DOHH2 (cell line): ENCODE data around the gene CREM.
A peak's percentile ranks its signal among the peaks of the same experiment; 100 is the strongest.

ENCODE experiments used
- H3F3A ChIP-seq: fragments of 200-600 bp; sonication (generic), shearing (Covaris generic); 2 replicates; pipeline ENCODE4 v1.6.0; 2016; ENCODE audit warnings: antibody characterized with exemption, mild to moderate bottlenecking; ENCODE audit not compliant: control insufficient read depth, insufficient read depth
- H3K27ac ChIP-seq: fragments of 200-600 bp; sonication (generic); 2 replicates; pipeline ENCODE4 v1.5.1; 2014; ENCODE audit warnings: low read depth, mild to moderate bottlenecking, low read length, moderate library complexity
- H3K27me3 ChIP-seq: fragments of 200-600 bp; sonication (generic); 2 replicates; pipeline ENCODE4 v1.6.1; 2014; ENCODE audit warnings: mild to moderate bottlenecking, low read length, mixed read lengths; ENCODE audit not compliant: control insufficient read depth
- H3K36me3 ChIP-seq: fragments of 200-600 bp; sonication (generic); 2 replicates; pipeline ENCODE4 v1.6.1; 2014; ENCODE audit warnings: mild to moderate bottlenecking, low read length, moderate library complexity, mixed read lengths; ENCODE audit not compliant: control insufficient read depth
- H3K4me1 ChIP-seq: fragments of 200-600 bp; sonication (generic); 2 replicates; pipeline ENCODE4 v1.6.1; 2014; ENCODE audit warnings: mild to moderate bottlenecking, low read length, mixed read lengths; ENCODE audit not compliant: control insufficient read depth
- H3K4me2 ChIP-seq: fragments of 200-600 bp; sonication (generic); 2 replicates; pipeline ENCODE4 v1.6.0; 2014; ENCODE audit warnings: mild to moderate bottlenecking, low read length, moderate library complexity
- H3K4me3 ChIP-seq: fragments of 200-600 bp; sonication (generic); 2 replicates; pipeline ENCODE4 v1.5.1; 2014; ENCODE audit warnings: mild to moderate bottlenecking, low read length, mixed read lengths
- H3K79me2 ChIP-seq: fragments of 200-600 bp; sonication (generic); 2 replicates; pipeline ENCODE4 v1.6.1; 2014; ENCODE audit warnings: mild to moderate bottlenecking, low read length, mixed read lengths; ENCODE audit not compliant: control insufficient read depth
- H3K9me2 ChIP-seq: fragments of 200-600 bp; sonication (generic); replicated peaks from 2 replicates; pipeline ENCODE4 v1.6.1; 2014; ENCODE audit warnings: mild to moderate bottlenecking, low read length, mixed read lengths; ENCODE audit not compliant: control insufficient read depth
- H3K9me3 ChIP-seq: fragments of 200-600 bp; sonication (generic); 2 replicates; pipeline ENCODE4 v1.6.1; 2014; ENCODE audit warnings: antibody characterized with exemption, low read length, mixed read lengths; ENCODE audit not compliant: control insufficient read depth, insufficient read depth
- H4K20me1 ChIP-seq: fragments of 200-600 bp; sonication (generic); 2 replicates; pipeline ENCODE4 v1.6.0; 2014; ENCODE audit warnings: low read depth, mild to moderate bottlenecking, antibody characterized with exemption, low read length, moderate library complexity; ENCODE audit not compliant: control insufficient read depth, insufficient read depth
- EZH2phosphoT487 ChIP-seq: fragments of 200-600 bp; sonication (generic); IDR thresholded peaks from 2 replicates; pipeline ENCODE4 v1.6.1; 2017; ENCODE audit warnings: borderline replicate concordance, mild to moderate bottlenecking, antibody characterized with exemption, low read length, moderate library complexity, mixed read lengths
- TF ChIP-seq, protein P1 (sequence below): fragments of 200-600 bp; sonication (generic); IDR thresholded peaks from one replicate; pipeline ENCODE4 v1.5.1; 2014; ENCODE audit warnings: antibody characterized with exemption, mild to moderate bottlenecking, low read depth, low read length; ENCODE audit not compliant: poor library complexity, severe bottlenecking

CREM gene

DNA sequence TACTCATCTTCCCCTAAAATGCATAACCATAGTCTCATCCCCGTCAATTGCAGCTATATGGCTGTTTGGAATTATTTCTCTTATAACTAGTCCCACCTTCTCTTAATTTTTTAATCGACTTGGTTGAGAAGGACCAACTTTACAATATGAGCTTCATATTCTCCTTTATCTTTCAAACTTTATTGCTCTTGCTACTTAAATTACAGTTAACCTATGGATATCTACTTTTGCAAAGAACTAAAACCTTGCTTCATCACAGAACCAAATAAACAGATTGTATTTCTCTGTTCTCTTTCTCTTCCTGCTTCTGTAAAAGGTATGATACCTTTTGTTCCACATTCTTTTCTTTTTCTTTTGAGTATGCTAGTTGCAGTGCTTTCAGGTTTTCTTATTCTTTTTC lies 6.1 kb downstream of the CREM start:
- Histone ChIP-seq H4K20me1 (no peaks in the 10 kb centered on the region; the same call in 1 of the 2 replicates), H3K79me2 (peaks cover 84% of the 10 kb centered on the region), H3F3A (peaks cover 21% of the 10 kb centered on the region), H3K27me3 (no peaks in the 10 kb centered on the region), H3K9me2 (no peaks in the 10 kb centered on the region), H3K36me3 (peaks cover 9% of the 10 kb centered on the region; the same call in 1 of the 2 replicates), H3K4me2 (peak overlapping the region; percentile 71), H3K9me3 (no peaks in the 10 kb centered on the region), H3K4me1 (peaks cover 64% of the 10 kb centered on the region), H3K27ac (peak overlapping the region; percentile 40; the same call in 1 of the 2 replicates), H3K4me3 (peak overlapping the region; percentile 67)
- TF ChIP-seq, protein P1, sequence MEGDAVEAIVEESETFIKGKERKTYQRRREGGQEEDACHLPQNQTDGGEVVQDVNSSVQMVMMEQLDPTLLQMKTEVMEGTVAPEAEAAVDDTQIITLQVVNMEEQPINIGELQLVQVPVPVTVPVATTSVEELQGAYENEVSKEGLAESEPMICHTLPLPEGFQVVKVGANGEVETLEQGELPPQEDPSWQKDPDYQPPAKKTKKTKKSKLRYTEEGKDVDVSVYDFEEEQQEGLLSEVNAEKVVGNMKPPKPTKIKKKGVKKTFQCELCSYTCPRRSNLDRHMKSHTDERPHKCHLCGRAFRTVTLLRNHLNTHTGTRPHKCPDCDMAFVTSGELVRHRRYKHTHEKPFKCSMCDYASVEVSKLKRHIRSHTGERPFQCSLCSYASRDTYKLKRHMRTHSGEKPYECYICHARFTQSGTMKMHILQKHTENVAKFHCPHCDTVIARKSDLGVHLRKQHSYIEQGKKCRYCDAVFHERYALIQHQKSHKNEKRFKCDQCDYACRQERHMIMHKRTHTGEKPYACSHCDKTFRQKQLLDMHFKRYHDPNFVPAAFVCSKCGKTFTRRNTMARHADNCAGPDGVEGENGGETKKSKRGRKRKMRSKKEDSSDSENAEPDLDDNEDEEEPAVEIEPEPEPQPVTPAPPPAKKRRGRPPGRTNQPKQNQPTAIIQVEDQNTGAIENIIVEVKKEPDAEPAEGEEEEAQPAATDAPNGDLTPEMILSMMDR = no peak
- TF ChIP-seq EZH2phosphoT487 = no peak

DNA sequence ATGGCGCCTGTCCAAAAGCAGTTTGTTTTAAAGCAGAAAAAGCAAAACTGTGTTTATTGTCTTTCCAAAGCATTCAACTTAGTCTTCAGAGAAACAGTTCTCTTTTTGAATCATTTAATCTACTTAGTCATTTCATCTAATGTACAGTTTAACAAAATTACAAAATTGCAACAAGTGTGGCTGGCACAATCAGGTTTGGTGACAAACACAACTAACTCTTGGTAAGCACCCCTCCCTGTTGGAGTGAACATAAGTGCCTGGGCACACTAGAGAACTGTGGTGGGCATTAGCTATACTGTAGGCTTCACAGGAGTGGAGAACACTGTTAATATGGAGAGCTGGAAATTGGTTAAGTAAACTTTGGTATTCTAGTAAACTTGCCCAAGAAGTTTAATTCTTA lies 6.9 kb downstream of the CREM start:
- H3K9me3 ChIP-seq = no peaks in the 10 kb centered on the region
- no peaks in the 10 kb centered on the region; the same call in 1 of the 2 replicates for H4K20me1 ChIP-seq
- no peaks in the 10 kb centered on the region for H3K27me3 ChIP-seq
- H3K4me2 ChIP-seq = no peak overlapping the region
- H3K4me3 ChIP-seq = no peak overlapping the region
- H3K9me2 ChIP-seq = no peaks in the 10 kb centered on the region
- peaks cover 62% of the 10 kb centered on the region for H3K4me1 ChIP-seq
- peaks cover 4% of the 10 kb centered on the region; the same call in 1 of the 2 replicates for H3K36me3 ChIP-seq
- TF ChIP-seq EZH2phosphoT487 = no peak
- TF ChIP-seq, protein P1 = no peak
- H3K79me2 ChIP-seq = peaks cover 80% of the 10 kb centered on the region
- H3K27ac ChIP-seq = no peak overlapping the region
- peaks cover 21% of the 10 kb centered on the region for H3F3A ChIP-seq

DNA sequence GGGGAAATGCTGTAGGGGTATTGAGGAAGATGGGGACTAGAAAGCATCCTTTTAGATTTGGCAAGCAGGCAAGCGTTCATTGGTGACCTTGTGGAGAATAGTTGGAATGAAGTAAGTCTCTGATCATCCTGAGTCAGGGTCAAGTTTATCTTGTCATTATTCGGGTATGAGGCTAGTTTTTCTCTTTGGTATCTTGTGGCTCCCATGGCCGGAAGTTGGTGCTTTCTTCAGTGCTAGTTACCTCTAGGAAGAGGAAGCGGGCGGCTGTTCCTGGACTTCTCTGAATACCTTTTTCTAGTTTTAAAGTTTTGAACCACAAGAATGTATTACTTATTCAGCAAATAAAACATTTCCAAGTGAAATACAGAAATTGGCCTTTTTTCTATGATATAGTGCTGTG lies 9.2 kb downstream of the CREM start:
- no peaks in the 10 kb centered on the region for H3K9me2 ChIP-seq
- peak overlapping the region; percentile 8; the same call in 1 of the 2 replicates for H3K4me3 ChIP-seq
- peak overlapping the region; percentile 49 for H3K4me2 ChIP-seq
- H4K20me1 ChIP-seq = no peaks in the 10 kb centered on the region; the same call in 1 of the 2 replicates
- peaks cover 70% of the 10 kb centered on the region for H3K79me2 ChIP-seq
- H3K4me1 ChIP-seq = peaks cover 39% of the 10 kb centered on the region
- H3F3A ChIP-seq = peaks cover 5% of the 10 kb centered on the region
- no peak overlapping the region for H3K27ac ChIP-seq
- no peak for TF ChIP-seq EZH2phosphoT487
- TF ChIP-seq, protein P1 = no peak
- H3K27me3 ChIP-seq = no peaks in the 10 kb centered on the region
- H3K36me3 ChIP-seq = no peaks in the 10 kb centered on the region
- no peaks in the 10 kb centered on the region for H3K9me3 ChIP-seq
